ENCODE data around the gene LYL1. TPM values are rescaled to one million over a fixed set of nuclear protein-coding genes. Genes with fewer than 3 reads are reported as not detected.

The LYL1 gene
- total and polyA plus RNA-seq, 9 of the 15 experiments (the other 6 are each of a cell fraction or from before 2014, with no cell fraction given) = 1.3 to 266 (median 34.0) TPM

DNA sequence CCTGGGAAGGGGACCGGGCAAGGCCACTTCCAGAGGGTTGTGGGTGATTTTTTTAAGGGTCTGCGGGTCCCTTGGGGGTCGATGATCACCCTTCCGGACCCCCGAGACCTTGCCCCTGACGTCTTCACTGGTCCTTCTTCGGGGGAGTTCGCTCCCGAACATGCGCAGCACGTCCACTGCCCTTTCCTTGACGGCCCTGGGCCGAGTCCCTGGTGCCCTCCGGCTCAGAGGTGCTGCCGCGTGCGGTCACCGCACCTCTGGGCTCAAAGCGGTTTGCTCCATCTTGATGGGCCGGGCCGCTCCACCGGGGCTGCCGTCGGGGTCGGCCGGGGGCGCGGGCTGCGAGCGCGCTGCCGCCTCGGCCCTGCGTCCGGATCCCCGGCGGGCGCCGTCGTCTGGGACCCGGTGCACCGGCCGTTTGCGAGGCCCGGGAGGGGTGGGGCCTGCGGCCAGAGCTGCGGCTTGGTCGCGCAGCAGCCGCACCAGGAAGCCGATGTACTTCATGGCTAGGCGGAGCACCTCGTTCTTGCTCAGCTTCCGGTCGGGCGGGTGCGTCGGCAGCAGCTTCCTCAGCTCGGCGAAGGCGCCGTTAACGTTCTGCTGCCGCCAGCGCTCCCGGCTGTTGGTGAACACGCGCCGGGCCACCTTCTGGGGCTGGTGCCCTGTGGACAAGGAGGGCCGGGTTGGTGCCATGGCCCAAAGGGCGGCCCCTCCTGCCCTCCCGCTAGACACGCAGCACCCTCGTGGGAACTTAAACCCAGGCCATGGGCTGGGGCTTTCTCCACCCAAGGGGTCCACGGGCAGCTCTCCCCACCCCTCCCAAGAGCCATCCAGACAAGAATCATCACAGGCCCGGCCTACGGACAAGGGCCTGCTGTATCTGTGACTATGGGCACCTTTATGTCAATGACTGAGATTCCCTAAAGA lies 3.3 kb downstream of the LYL1 start (continued):
- TF ChIP-seq NCOA4 (IDR thresholded peaks at IDR 0.05; ENCODE audit: partially characterized antibody) (no peak), ZNF324 (CRISPR knock-in tag; IDR thresholded peaks at IDR 0.05) (peak; percentile 31; the same call in 1 of the 2 replicates), ZNF398 (CRISPR knock-in tag; IDR thresholded peaks at IDR 0.05) (no peak), COPS2 (conservative IDR thresholded peaks at IDR 0.05) (no peak), HDGF (IDR thresholded peaks at IDR 0.05) (no peak), FUS (optimal IDR thresholded peaks at IDR 0.05; ENCODE audit: low read depth, low read length) (no peak), GTF2A2 (tag; IDR thresholded peaks at IDR 0.05) (no peak), CBX3 (IDR thresholded peaks at IDR 0.05; ENCODE audit: borderline replicate concordance in 1 of 2, low read length in 2 of 2) (peak in 1 of 2 experiments; percentile 14; a peak in 1 of 3 replicates), ARID1B (IDR thresholded peaks at IDR 0.05) (no peak), ZNF764 (CRISPR knock-in tag; IDR thresholded peaks at IDR 0.05; ENCODE audit: low read depth) (no peak), TEAD1 (CRISPR knock-in tag; IDR thresholded peaks at IDR 0.05) (0 out of 4 replicates have a peak, but pooled peaks of 1 of the 2 experiments have one; percentile 20), PHF20 (IDR thresholded peaks at IDR 0.05; ENCODE audit: partially characterized antibody) (no peak), ZFX (CRISPR knock-in tag; IDR thresholded peaks at IDR 0.05) (no peak; the same call in none of the 2 replicates)
- TF ChIP-seq, protein P1, sequence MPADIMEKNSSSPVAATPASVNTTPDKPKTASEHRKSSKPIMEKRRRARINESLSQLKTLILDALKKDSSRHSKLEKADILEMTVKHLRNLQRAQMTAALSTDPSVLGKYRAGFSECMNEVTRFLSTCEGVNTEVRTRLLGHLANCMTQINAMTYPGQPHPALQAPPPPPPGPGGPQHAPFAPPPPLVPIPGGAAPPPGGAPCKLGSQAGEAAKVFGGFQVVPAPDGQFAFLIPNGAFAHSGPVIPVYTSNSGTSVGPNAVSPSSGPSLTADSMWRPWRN (IDR thresholded peaks at IDR 0.05; ENCODE audit: low read depth) = no peak
- TF ChIP-seq, protein P2, sequence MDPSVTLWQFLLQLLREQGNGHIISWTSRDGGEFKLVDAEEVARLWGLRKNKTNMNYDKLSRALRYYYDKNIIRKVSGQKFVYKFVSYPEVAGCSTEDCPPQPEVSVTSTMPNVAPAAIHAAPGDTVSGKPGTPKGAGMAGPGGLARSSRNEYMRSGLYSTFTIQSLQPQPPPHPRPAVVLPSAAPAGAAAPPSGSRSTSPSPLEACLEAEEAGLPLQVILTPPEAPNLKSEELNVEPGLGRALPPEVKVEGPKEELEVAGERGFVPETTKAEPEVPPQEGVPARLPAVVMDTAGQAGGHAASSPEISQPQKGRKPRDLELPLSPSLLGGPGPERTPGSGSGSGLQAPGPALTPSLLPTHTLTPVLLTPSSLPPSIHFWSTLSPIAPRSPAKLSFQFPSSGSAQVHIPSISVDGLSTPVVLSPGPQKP (CRISPR knock-in tag; IDR thresholded peaks at IDR 0.05) = no peak
- TF ChIP-seq, protein P3, sequence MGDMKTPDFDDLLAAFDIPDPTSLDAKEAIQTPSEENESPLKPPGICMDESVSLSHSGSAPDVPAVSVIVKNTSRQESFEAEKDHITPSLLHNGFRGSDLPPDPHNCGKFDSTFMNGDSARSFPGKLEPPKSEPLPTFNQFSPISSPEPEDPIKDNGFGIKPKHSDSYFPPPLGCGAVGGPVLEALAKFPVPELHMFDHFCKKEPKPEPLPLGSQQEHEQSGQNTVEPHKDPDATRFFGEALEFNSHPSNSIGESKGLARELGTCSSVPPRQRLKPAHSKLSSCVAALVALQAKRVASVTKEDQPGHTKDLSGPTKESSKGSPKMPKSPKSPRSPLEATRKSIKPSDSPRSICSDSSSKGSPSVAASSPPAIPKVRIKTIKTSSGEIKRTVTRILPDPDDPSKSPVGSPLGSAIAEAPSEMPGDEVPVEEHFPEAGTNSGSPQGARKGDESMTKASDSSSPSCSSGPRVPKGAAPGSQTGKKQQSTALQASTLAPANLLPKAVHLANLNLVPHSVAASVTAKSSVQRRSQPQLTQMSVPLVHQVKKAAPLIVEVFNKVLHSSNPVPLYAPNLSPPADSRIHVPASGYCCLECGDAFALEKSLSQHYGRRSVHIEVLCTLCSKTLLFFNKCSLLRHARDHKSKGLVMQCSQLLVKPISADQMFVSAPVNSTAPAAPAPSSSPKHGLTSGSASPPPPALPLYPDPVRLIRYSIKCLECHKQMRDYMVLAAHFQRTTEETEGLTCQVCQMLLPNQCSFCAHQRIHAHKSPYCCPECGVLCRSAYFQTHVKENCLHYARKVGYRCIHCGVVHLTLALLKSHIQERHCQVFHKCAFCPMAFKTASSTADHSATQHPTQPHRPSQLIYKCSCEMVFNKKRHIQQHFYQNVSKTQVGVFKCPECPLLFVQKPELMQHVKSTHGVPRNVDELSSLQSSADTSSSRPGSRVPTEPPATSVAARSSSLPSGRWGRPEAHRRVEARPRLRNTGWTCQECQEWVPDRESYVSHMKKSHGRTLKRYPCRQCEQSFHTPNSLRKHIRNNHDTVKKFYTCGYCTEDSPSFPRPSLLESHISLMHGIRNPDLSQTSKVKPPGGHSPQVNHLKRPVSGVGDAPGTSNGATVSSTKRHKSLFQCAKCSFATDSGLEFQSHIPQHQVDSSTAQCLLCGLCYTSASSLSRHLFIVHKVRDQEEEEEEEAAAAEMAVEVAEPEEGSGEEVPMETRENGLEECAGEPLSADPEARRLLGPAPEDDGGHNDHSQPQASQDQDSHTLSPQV (IDR thresholded peaks at IDR 0.05) = peak; percentile 96
- TF ChIP-seq, protein P4, sequence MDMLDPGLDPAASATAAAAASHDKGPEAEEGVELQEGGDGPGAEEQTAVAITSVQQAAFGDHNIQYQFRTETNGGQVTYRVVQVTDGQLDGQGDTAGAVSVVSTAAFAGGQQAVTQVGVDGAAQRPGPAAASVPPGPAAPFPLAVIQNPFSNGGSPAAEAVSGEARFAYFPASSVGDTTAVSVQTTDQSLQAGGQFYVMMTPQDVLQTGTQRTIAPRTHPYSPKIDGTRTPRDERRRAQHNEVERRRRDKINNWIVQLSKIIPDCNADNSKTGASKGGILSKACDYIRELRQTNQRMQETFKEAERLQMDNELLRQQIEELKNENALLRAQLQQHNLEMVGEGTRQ (CRISPR knock-in tag; IDR thresholded peaks at IDR 0.05) = no peak

Data from K562 (cell line).